ENCODE measurements around the gene MEIOB. TPM values are rescaled to one million over a fixed set of nuclear protein-coding genes. Genes with fewer than 3 reads are reported as not detected.

Gene MEIOB
- total RNA-seq, 2 donors from 2014 or later: 0.26 TPM; not detected in 1

DNA sequence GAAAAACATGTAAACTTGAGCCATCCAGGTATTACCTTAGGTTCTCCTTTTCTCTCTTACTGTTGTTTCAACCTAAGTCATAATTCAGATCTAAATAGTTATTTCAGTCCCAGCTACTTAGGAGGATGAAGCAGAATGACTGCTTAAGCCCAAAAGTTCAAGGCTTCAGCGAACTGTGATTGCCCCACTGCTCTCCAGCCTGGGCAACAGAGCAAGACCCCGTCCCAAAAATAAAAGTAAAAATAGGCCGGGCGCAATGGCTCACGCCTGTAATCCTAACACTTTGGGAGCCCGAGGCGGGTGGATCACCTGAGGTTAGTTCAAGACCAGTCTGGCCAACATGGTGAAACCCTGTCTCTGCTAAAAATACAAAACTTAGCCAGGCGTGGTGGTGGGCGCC lies 9.6 kb downstream of the MEIOB start:
- Histone ChIP-seq H3K36me3 (replicated peaks in 1 of 2; ENCODE audit: insufficient read depth in 1 of 2, low read depth in 2 of 2) (no peaks in the 10 kb centered on the region), H3K27ac (no peak overlapping the region), H3K27me3 (no peaks in the 10 kb centered on the region), H3K4me1 (no peaks in the 10 kb centered on the region), H3K4me3 (no peak overlapping the region), H3K9me3 (no peaks in the 10 kb centered on the region)
- DNase-seq: no peak
- 80 to 86% methylated on average over 9 of the region's 9 CpGs for WGBS, 2 donors
- no peak for ATAC-seq
- TF ChIP-seq, protein P1, sequence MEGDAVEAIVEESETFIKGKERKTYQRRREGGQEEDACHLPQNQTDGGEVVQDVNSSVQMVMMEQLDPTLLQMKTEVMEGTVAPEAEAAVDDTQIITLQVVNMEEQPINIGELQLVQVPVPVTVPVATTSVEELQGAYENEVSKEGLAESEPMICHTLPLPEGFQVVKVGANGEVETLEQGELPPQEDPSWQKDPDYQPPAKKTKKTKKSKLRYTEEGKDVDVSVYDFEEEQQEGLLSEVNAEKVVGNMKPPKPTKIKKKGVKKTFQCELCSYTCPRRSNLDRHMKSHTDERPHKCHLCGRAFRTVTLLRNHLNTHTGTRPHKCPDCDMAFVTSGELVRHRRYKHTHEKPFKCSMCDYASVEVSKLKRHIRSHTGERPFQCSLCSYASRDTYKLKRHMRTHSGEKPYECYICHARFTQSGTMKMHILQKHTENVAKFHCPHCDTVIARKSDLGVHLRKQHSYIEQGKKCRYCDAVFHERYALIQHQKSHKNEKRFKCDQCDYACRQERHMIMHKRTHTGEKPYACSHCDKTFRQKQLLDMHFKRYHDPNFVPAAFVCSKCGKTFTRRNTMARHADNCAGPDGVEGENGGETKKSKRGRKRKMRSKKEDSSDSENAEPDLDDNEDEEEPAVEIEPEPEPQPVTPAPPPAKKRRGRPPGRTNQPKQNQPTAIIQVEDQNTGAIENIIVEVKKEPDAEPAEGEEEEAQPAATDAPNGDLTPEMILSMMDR (IDR thresholded peaks at IDR 0.05): no peak
- TF ChIP-seq POLR2A (IDR thresholded peaks at IDR 0.05): no peak
- intact Hi-C loops (cut with DNase I): no loop called here

DNA sequence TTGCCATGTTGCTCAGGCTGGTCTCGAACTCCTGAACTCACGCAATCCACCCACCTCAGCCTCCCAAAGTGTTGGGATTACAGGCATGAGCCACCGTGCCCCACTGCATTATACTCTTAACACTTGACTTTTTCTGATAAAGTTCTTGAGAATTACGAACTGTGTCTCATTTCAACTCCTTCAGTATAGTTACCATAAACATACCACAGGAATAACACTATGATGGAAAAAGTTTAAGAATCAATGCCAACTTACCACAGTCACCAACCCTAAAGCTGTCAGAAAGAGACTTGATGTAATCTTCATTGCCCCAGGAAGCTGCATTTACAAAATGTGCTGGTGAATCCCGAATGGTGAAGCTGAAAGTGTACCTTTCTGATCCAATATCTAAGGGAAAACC lies 10.2 kb downstream of the MEIOB start:
- no peak for DNase-seq
- Histone ChIP-seq H3K36me3 (replicated peaks in 1 of 2; ENCODE audit: insufficient read depth in 1 of 2, low read depth in 2 of 2) (no peaks in the 10 kb centered on the region), H3K9me3 (no peaks in the 10 kb centered on the region), H3K4me3 (no peak overlapping the region), H3K27ac (no peak overlapping the region), H3K4me1 (no peaks in the 10 kb centered on the region), H3K27me3 (no peaks in the 10 kb centered on the region)
- TF ChIP-seq, protein P1 (IDR thresholded peaks at IDR 0.05): no peak
- TF ChIP-seq POLR2A (IDR thresholded peaks at IDR 0.05): no peak
- 59 to 72% methylated on average over 5 of the region's 5 CpGs for WGBS, 2 donors
- intact Hi-C loops (cut with DNase I): no loop called here
- no peak for ATAC-seq

DNA sequence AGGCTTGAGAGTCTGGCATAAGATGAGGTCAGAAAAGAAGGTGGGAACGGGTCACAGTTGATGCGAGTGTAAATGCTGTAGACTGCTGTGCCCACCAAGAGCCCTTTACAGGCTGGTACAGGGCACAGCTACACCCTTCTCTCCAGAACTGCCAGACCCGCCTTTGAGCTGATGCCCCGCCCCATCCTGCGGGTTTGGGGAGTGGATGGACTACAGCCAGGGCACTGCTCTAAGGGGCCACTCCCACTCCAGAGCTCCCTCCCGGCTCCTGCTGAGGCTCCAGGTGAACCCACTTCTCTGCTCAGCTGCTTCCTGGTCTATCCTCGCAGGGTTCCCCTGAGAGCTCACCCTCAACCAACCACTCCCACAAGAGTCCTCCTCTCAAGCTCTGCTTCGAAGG lies 12.3 kb downstream of the MEIOB start:
- Histone ChIP-seq H3K27ac (no peak overlapping the region), H3K4me1 (no peaks in the 10 kb centered on the region), H3K9me3 (no peaks in the 10 kb centered on the region), H3K36me3 (replicated peaks in 1 of 2; ENCODE audit: insufficient read depth in 1 of 2, low read depth in 2 of 2) (no peaks in the 10 kb centered on the region), H3K4me3 (no peak overlapping the region), H3K27me3 (no peaks in the 10 kb centered on the region)
- intact Hi-C loops (cut with DNase I): loop anchor here (5.0 kb wide), 1 partner anchor 73 kb away; no protein-coding TSS in a partner anchor
- DNase-seq (no peak), ATAC-seq (no peak)
- 31 to 39% methylated on average over 7 to 8 of the region's 8 CpGs for WGBS, 2 donors
- no peak for TF ChIP-seq POLR2A (IDR thresholded peaks at IDR 0.05)
- TF ChIP-seq, protein P1 (IDR thresholded peaks at IDR 0.05): no peak

DNA sequence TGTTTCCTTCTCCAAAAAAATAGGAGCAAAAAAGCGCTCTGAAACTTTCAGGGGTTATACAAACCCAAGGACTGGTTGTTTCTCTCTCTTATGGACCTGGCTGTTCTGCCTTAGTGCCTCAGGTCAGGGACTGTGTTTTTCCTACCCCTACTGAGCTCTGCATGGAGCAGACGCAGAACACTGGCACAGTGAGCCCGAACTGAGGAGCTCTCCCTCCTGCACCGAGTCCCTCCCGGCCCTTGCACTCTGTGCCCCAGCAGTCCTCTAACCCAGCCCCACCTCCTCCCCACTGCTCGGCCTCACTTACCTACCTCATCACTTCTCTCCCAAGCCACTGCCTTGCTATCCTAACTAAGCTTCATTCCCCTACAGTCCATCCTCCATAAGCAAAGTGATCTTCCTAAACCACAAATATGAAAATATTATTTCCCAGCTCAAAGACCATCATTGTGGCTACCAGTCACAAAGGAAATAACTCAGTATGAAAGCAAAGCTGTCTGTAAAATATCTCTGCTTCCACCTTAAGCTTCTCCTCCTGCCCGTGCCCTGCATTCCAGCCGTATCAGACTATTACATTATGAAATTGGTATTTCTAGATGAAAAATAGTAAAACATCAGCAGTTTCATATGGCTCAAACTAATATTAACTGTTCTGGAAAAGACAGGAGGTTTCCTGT lies 13.6 kb downstream of the MEIOB start:
- no peaks in the 10 kb centered on the region for H3K4me1 ChIP-seq
- 26 to 30% methylated on average over 8 of the region's 8 CpGs for WGBS, 2 donors
- no peak overlapping the region for H3K4me3 ChIP-seq
- no peak for TF ChIP-seq POLR2A (IDR thresholded peaks at IDR 0.05)
- TF ChIP-seq, protein P1 (IDR thresholded peaks at IDR 0.05): no peak
- no peaks in the 10 kb centered on the region for H3K9me3 ChIP-seq
- H3K27me3 ChIP-seq: no peaks in the 10 kb centered on the region
- ATAC-seq (no peak), DNase-seq (no peak)
- H3K36me3 ChIP-seq (replicated peaks in 1 of 2; ENCODE audit: insufficient read depth in 1 of 2, low read depth in 2 of 2): no peaks in the 10 kb centered on the region
- intact Hi-C loops (cut with DNase I): loop anchor here (5.0 kb wide), 1 partner anchor 74 kb away; no protein-coding TSS in a partner anchor
- no peak overlapping the region for H3K27ac ChIP-seq

Data from body of pancreas (tissue), 4 donors.